Skeletal muscle satellite cell (primary cell): ENCODE measurements around the gene KCNG1.
"Not testable (repeated sequence)": the region's sequence is repeated elsewhere in the genome, so short reads cannot be mapped to it uniquely, and the experiment has no call there.

Experiments used
- H3K27me3 ChIP-seq: 2 replicates; pipeline ENCODE4 v1.7.0; 2013; ENCODE audit warnings: low read length; ENCODE audit not compliant: control insufficient read depth, insufficient read depth
- H3K36me3 ChIP-seq: 2 replicates; pipeline ENCODE4 v1.7.0; 2013; ENCODE audit warnings: mild to moderate bottlenecking, control low read depth, low read length; ENCODE audit not compliant: insufficient read depth
- H3K4me1 ChIP-seq: 2 replicates; pipeline ENCODE4 v1.7.0; 2013; ENCODE audit warnings: low read length; ENCODE audit not compliant: control insufficient read depth, insufficient read depth
- H3K4me2 ChIP-seq: 2 replicates; pipeline ENCODE4 v1.7.0; 2013; ENCODE audit warnings: mild to moderate bottlenecking, low read length
- H3K4me3 ChIP-seq: 2 replicates; pipeline ENCODE4 v1.7.0; 2013; ENCODE audit warnings: low read length
- H3K9ac ChIP-seq: 2 replicates; pipeline ENCODE4 v1.7.0; 2013; ENCODE audit warnings: mild to moderate bottlenecking, low read depth, low read length, moderate library complexity
- H3K9me3 ChIP-seq: replicated peaks from 2 replicates; pipeline ENCODE4 v1.7.0; 2013; ENCODE audit warnings: mild to moderate bottlenecking, control low read depth, low read length

Gene KCNG1

DNA sequence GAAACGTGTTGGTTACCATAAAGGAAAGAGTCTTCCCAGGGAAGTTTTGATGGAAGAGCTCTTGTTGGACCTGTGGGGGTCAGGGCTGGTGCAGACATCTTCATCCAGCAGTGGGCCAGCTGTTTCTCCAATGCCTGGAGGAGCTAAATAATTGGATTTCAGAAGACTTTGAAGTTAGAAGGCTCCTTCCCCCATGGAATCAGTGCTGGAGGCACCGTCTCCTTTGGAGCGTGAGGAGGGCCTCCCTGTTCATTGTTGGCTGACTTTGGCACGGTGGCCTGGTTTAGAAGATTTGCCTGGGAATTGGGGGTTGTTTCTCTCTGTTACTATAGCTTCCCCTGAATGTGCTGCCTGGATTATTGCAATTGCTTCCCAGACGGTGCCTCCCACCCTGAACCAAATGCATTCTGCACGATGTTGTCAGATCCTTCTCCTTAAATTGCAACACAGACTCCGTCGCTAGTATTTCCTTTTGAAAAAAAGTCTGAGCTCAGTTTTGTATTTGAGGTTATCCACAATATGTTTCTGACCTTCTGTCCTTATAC is 27.7 kb upstream of the KCNG1 start:
- Histone ChIP-seq H3K4me1 (no peaks in the 10 kb centered on the region), H3K4me3 (no peak overlapping the region), H3K4me2 (no peak overlapping the region), H3K27me3 (peaks cover 68% of the 10 kb centered on the region), H3K9ac (no peak overlapping the region), H3K36me3 (no peaks in the 10 kb centered on the region), H3K9me3 (no peaks in the 10 kb centered on the region)

- Histone ChIP-seq H3K4me1 (no peaks in the 10 kb centered on the region), H3K9ac (no peak overlapping the region), H3K4me2 (no peak overlapping the region), H3K27me3 (peaks cover 42% of the 10 kb centered on the region), H3K36me3 (no peaks in the 10 kb centered on the region), H3K9me3 (no peaks in the 10 kb centered on the region), H3K4me3 (no peak overlapping the region)
Observed at GRCh38 chr20:51046021-51046985, 23.4 kb upstream of the KCNG1 start.

DNA sequence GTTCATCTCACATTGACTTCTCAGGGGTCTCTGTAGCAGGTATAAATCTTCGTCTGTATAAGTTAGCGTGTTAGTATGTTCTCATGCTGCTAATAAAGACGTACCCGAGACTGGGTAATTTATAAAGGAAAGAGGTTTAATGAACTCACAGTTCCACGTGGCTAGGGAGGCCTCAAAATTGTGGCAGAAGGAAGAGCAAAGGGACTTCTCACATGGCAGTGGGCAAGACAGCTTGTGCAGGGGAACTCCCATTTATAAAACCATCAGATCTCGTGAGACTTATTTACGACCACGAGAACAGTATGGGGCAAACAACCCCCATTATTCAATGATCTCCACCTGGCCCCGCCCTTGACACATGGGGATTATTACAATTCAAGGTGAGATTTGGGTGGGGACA is 22.6 kb upstream of the KCNG1 start:
- peaks cover 42% of the 10 kb centered on the region for H3K27me3 ChIP-seq
- H3K9ac ChIP-seq, H3K4me1 ChIP-seq, H3K4me3 ChIP-seq, H3K36me3 ChIP-seq, H3K4me2 ChIP-seq, H3K9me3 ChIP-seq: not testable (repeated sequence)

DNA sequence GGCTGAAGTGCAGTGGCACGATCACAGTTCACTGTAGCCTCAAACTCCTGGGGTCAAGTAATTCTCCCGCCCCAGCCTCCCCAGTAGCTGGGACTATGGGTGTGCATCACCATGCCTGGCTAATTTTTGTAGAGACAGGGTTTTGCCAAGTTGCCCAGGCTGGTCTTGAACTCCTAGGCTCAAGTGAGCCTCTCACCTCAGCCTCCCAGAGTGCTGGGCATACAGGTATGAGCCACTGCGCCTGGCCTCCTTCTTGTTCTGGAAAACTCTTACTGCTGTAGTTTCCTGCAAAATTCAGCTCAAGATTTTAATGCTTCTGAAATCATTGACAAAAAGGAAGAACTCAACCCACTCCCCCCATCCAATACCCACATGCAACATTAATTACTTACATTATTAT is 21.9 kb upstream of the KCNG1 start:
- H3K36me3 ChIP-seq, result no peaks in the 10 kb centered on the region
- no peaks in the 10 kb centered on the region for H3K4me1 ChIP-seq
- peaks cover 39% of the 10 kb centered on the region for H3K27me3 ChIP-seq
- no peak overlapping the region for H3K4me3 ChIP-seq
- H3K9ac ChIP-seq, result no peak overlapping the region
- no peak overlapping the region for H3K4me2 ChIP-seq
- no peaks in the 10 kb centered on the region for H3K9me3 ChIP-seq

- no peaks in the 10 kb centered on the region for H3K36me3 ChIP-seq
- no peaks in the 10 kb centered on the region for H3K4me1 ChIP-seq
- H3K27me3 ChIP-seq, result peaks cover 31% of the 10 kb centered on the region
- no peak overlapping the region for H3K4me2 ChIP-seq
- no peak overlapping the region for H3K9ac ChIP-seq
- H3K4me3 ChIP-seq, result no peak overlapping the region
- H3K9me3 ChIP-seq, result no peaks in the 10 kb centered on the region
Observed at GRCh38 chr20:51043811-51044210, 20.9 kb upstream of the KCNG1 start.

- H3K9me3 ChIP-seq, result no peaks in the 10 kb centered on the region
- H3K9ac ChIP-seq, result no peak overlapping the region
- H3K4me3 ChIP-seq, result no peak overlapping the region
- H3K4me1 ChIP-seq, result no peaks in the 10 kb centered on the region
- H3K27me3 ChIP-seq, result peaks cover 26% of the 10 kb centered on the region
- H3K4me2 ChIP-seq, result no peak overlapping the region
- no peaks in the 10 kb centered on the region for H3K36me3 ChIP-seq
Observed at GRCh38 chr20:51042657-51043247, 19.8 kb upstream of the KCNG1 start.

- Histone ChIP-seq H3K4me3 (no peak overlapping the region), H3K36me3 (no peaks in the 10 kb centered on the region), H3K9ac (no peak overlapping the region), H3K9me3 (no peaks in the 10 kb centered on the region), H3K27me3 (peaks cover 26% of the 10 kb centered on the region), H3K4me1 (no peaks in the 10 kb centered on the region), H3K4me2 (no peak overlapping the region)
Observed at GRCh38 chr20:51042064-51042463, 19.2 kb upstream of the KCNG1 start.

DNA sequence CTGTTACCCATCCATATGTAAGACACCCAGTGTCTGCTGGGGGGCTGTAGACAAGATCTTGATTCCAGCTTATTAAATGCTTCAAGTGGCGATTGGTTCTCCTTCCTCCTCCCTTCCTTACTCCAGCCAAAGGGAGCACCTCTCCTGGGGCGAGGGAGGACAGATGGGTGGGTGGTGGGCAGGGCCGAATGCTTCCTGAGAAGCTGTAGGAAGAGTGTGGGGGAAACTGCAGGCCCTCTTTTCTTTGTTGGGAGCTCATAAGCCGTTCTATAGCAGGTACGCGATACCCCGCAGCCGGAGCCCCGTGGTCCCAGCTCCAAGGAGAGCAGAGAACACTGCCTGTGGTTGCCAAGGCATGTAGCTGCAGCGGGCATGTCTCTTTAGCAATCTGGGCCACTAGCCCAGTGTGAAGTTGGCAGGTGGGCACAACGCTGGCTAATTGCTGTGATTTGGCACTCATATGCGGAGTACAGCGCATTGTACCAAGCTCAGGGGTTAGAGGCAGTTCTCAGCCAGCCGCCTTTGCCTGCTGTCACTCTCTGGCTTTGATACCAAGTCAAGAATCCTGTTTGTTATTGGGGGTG is 14.7 kb upstream of the KCNG1 start:
- Histone ChIP-seq H3K4me3 (no peak overlapping the region), H3K36me3 (no peaks in the 10 kb centered on the region), H3K9ac (no peak overlapping the region), H3K9me3 (no peaks in the 10 kb centered on the region), H3K4me1 (peaks cover 14% of the 10 kb centered on the region), H3K4me2 (no peak overlapping the region), H3K27me3 (peaks cover 17% of the 10 kb centered on the region)

- H3K27me3 ChIP-seq, result peaks cover 17% of the 10 kb centered on the region
- H3K9ac ChIP-seq, result no peak overlapping the region
- no peaks in the 10 kb centered on the region for H3K36me3 ChIP-seq
- H3K4me3 ChIP-seq, result no peak overlapping the region
- H3K4me2 ChIP-seq, result no peak overlapping the region
- no peaks in the 10 kb centered on the region for H3K9me3 ChIP-seq
- peaks cover 14% of the 10 kb centered on the region for H3K4me1 ChIP-seq
Observed at GRCh38 chr20:51036827-51037531, 14.1 kb upstream of the KCNG1 start.

- H3K36me3 ChIP-seq, result no peaks in the 10 kb centered on the region
- no peak overlapping the region for H3K4me2 ChIP-seq
- H3K4me3 ChIP-seq, result no peak overlapping the region
- no peak overlapping the region for H3K9ac ChIP-seq
- H3K9me3 ChIP-seq, result no peaks in the 10 kb centered on the region
- peaks cover 16% of the 10 kb centered on the region for H3K27me3 ChIP-seq
- peaks cover 14% of the 10 kb centered on the region for H3K4me1 ChIP-seq
Observed at GRCh38 chr20:51036226-51036625, 13.3 kb upstream of the KCNG1 start.
